OCI-LY1 (cell line): ENCODE data around the gene AFAP1.

Experiments used
- CTCF ChIP-seq: fragments of 200-600 bp; sonication (generic), shearing (Covaris generic); IDR thresholded peaks from 2 replicates; pipeline ENCODE4 v1.5.1; 2017; ENCODE audit warnings: mild to moderate bottlenecking, antibody characterized with exemption, low read length, moderate library complexity, mixed read lengths
- EZH2 ChIP-seq: fragments of 200-600 bp; sonication (generic), shearing (Covaris generic); IDR thresholded peaks from 2 replicates; pipeline ENCODE4 v1.8.0; 2017; ENCODE audit warnings: borderline replicate concordance, mixed run types, mild to moderate bottlenecking, antibody characterized with exemption, low read length, moderate library complexity, mixed read lengths

DNA sequence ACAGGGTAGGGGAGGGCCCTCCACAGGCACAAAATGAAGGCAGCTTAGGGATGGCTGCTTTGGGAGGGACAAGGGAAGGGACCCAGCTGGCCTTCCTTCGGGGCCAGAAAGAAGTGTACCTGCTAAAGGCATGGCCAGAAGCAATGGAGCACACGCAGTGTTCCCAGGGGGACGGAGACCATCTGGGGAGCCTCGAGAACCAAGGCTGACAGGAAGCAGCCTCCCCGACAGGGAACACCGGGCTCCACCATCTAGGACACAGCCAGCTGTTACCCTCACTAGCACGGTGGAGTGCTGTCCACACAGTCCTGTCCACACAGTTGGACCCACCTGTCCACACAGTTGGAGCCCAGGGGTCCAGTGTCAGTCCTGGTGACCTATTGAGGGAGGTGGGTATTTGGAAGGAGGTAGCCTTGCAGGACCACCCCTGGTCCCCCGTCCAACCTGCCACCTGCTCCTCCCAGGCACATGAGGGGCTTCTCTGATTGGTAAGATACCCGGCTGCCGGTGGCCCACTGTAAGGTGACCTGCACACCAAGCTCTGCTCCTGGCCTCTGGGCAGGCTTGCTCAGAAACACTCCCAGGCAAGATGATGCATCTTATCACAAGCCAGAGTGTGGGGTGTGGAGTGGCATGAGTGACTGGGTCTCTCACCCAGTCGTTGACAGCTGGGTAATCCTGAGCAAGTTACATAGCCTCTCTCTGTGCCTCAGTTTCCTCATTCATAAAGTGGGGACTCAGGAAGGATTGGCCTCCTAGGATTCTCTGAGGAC is 20.5 kb upstream of the AFAP1 start:
- TF ChIP-seq EZH2: no peak
- no peak for TF ChIP-seq CTCF
